Ishikawa (cell line): ENCODE measurements around the gene PGP.

Experiments used
- CEBPB ChIP-seq: IDR thresholded peaks from 2 replicates; pipeline ENCODE4 v1.6.1; 2012
- CREB1 ChIP-seq: IDR thresholded peaks from 2 replicates; pipeline ENCODE4 v1.6.1; 2012; ENCODE audit warnings: low read depth
- RAD21 ChIP-seq: IDR thresholded peaks from 2 replicates; pipeline ENCODE4 v1.6.1; 2012; ENCODE audit warnings: low read depth
- TCF12 ChIP-seq: IDR thresholded peaks from 2 replicates; pipeline ENCODE4 v1.6.1; 2012; ENCODE audit warnings: low read depth
- TEAD4 ChIP-seq: IDR thresholded peaks from 2 replicates; pipeline ENCODE4 v1.6.1; 2012
- TF ChIP-seq, protein P1 (sequence below): IDR thresholded peaks from 2 replicates; pipeline ENCODE4 v1.6.1; 2012

DNA sequence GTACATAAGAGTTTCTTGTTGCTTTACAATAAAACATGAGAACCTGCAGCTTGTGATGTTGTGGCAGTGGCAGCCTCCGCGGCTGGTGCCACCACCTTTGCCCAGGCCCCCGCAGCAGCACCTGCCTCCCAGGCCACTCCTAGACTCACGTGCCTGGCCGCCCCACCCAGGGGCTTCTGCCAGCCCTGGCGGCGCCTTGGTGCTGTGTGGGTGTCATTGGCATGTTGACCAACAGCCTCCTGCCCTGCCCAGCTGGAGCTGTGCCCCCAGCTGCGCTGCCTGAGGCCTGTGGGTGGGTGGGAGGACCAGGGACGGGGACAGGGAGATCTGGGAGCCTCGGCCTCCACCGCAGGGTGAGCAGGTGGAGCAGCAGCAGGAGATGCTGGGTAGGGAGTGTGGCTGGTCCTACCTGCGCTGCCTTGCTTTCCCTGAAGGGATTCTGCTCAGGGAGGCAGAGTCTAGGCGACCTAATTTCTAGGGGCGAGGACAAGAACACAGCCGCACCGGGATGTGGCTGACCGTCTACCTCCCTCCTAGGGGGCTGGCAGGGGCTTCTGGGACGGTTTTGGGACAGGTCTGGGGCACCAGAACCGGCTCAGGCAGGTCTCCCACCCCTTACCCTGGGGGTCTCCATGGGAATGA, 21.2 kb upstream of the PGP start:
- TF ChIP-seq, protein P1, sequence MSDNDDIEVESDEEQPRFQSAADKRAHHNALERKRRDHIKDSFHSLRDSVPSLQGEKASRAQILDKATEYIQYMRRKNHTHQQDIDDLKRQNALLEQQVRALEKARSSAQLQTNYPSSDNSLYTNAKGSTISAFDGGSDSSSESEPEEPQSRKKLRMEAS, result no peak; the same call in 1 of the 2 replicates
- TF ChIP-seq RAD21 (no peak), CREB1 (no peak), TCF12 (no peak), TEAD4 (no peak), CEBPB (no peak)
